H1 (cell line): ENCODE measurements around the gene MYD88. TPM values are rescaled to one million over a fixed set of nuclear protein-coding genes. Genes with fewer than 3 reads are reported as not detected.

Source experiments
- CTCF ChIA-PET: fragments of 300-600 bp; sonication (Branson Sonifier 250); formaldehyde crosslinking; loops from one replicate; lab custom pipeline; 2021; ENCODE audit not compliant: partially characterized antibody; lab: Charles Lee
- POLR2A ChIA-PET: fragments of 300-600 bp; sonication (Branson Sonifier 250); formaldehyde crosslinking; loops from one replicate; lab custom pipeline; 2021; ENCODE audit warnings: inconsistent platforms; ENCODE audit not compliant: partially characterized antibody; lab: Charles Lee
- DNase-seq, 2 experiments: peaks; one replicate each; pipeline versions ENCODE4 v3.0.0 to v3.0.0-alpha.2; 2010 to 2022; ENCODE audit warnings: low spot score in 2 of 2, low read depth in 1 of 2, mixed read lengths in 1 of 2
- FAIRE-seq: peaks from 2 replicates; lab custom pipeline; 2011; peaks lifted over from hg19 to GRCh38; lab: Jason Lieb, UNC
- H2AFZ ChIP-seq: 2 replicates; pipeline ENCODE4 v1.8.1; 2012; ENCODE audit warnings: low read length, inconsistent platforms
- H2AK5ac ChIP-seq: 2 replicates; pipeline ENCODE4 v1.6.1; 2013; ENCODE audit warnings: low read depth, low read length
- H2BK120ac ChIP-seq: replicated peaks from 2 replicates; pipeline ENCODE3; 2013; ENCODE audit warnings: low read depth, low read length, inconsistent platforms
- H2BK12ac ChIP-seq: 2 replicates; pipeline ENCODE4 v1.6.1; 2013; ENCODE audit warnings: low read depth, low read length
- H2BK15ac ChIP-seq: 2 replicates; pipeline ENCODE4 v1.6.1; 2013; ENCODE audit warnings: low read length
- H2BK20ac ChIP-seq: 2 replicates; pipeline ENCODE4 v1.6.1; 2013; ENCODE audit warnings: low read length
- H2BK5ac ChIP-seq: 2 replicates; pipeline ENCODE4 v1.6.1; 2013; ENCODE audit warnings: low read depth, low read length
- H3K14ac ChIP-seq: 2 replicates; pipeline ENCODE4 v1.6.1; 2013; ENCODE audit warnings: inconsistent platforms; ENCODE audit not compliant: insufficient read length
- H3K18ac ChIP-seq: 2 replicates; pipeline ENCODE4 v1.6.1; 2013; ENCODE audit warnings: low read length; ENCODE audit errors: extremely low read depth
- H3K23ac ChIP-seq: 2 replicates; pipeline ENCODE4 v1.6.1; 2013; ENCODE audit warnings: inconsistent platforms; ENCODE audit not compliant: insufficient read length
- H3K23me2 ChIP-seq: 2 replicates; pipeline ENCODE4 v1.6.1; 2013; ENCODE audit warnings: low read depth, low read length
- H3K27ac ChIP-seq: 2 replicates; pipeline ENCODE4 v1.6.1; 2011; ENCODE audit warnings: low read depth, low read length, inconsistent platforms
- H3K27me3 ChIP-seq, 4 experiments: replicated peaks in 1 of 4; 1 replicate in 1 of 4; 2 replicates in 3 of 4; pipeline versions ENCODE4 v1.6.1 to v1.8.1; 2011 to 2013; ENCODE audit warnings: low read length in 3 of 4, mild to moderate bottlenecking in 3 of 4, inconsistent platforms in 2 of 4, mixed read lengths in 2 of 4, moderate library complexity in 1 of 4; ENCODE audit not compliant: control insufficient read depth in 3 of 4, insufficient read depth in 3 of 4; ENCODE audit errors: extremely low read depth in 1 of 4
- H3K36me3 ChIP-seq, 4 experiments: 2 replicates each; pipeline versions ENCODE4 v1.6.1 to v1.8.1; 2011 to 2013; ENCODE audit warnings: mild to moderate bottlenecking in 4 of 4, low read length in 3 of 4, moderate library complexity in 2 of 4, control low read depth in 1 of 4, inconsistent platforms in 1 of 4; ENCODE audit not compliant: insufficient read depth in 4 of 4, control insufficient read depth in 2 of 4
- H3K4ac ChIP-seq: replicated peaks from 2 replicates; pipeline ENCODE3; 2013; ENCODE audit warnings: low read length, low read depth, mixed read lengths, inconsistent platforms; ENCODE audit not compliant: insufficient read length
- H3K4me1 ChIP-seq, 4 experiments: replicated peaks in 1 of 4; 1 replicate in 1 of 4; 2 replicates in 3 of 4; pipeline versions ENCODE4 v1.6.1 to v1.8.1; 2011 to 2013; ENCODE audit warnings: low read length in 3 of 4, inconsistent platforms in 2 of 4, mixed read lengths in 1 of 4; ENCODE audit not compliant: insufficient read depth in 4 of 4, control insufficient read depth in 3 of 4
- H3K4me2 ChIP-seq, 2 experiments: 2 replicates each; pipeline versions ENCODE4 v1.6.1 to v1.8.1; 2011 to 2013; ENCODE audit warnings: low read depth in 2 of 2, low read length in 2 of 2, control low read depth in 1 of 2, inconsistent platforms in 1 of 2, mild to moderate bottlenecking in 1 of 2; ENCODE audit not compliant: insufficient read depth in 1 of 2
- H3K4me3 ChIP-seq, 4 experiments: fragments of 200-600, 300-600 bp in 1 of 4; sonication (generic), shearing (Covaris generic), sonication (Bioruptor Twin) in 1 of 4; 2 replicates each; pipeline versions ENCODE4 v1.5.1 to v1.8.1; 2011 to 2016; ENCODE audit warnings: low read length in 4 of 4, low read depth in 3 of 4, control low read depth in 2 of 4, inconsistent platforms in 2 of 4, mild to moderate bottlenecking in 2 of 4, mixed read lengths in 1 of 4, moderate library complexity in 1 of 4; ENCODE audit not compliant: insufficient read depth in 2 of 4; ENCODE audit errors: extremely low read depth in 1 of 4
- H3K56ac ChIP-seq: replicated peaks from 2 replicates; pipeline ENCODE3; 2013; ENCODE audit warnings: low read depth, mild to moderate bottlenecking, mixed read lengths, low read length, inconsistent platforms; ENCODE audit not compliant: insufficient read length
- H3K79me1 ChIP-seq: 2 replicates; pipeline ENCODE4 v1.6.1; 2013; ENCODE audit warnings: low read depth, low read length, control low read depth
- H3K79me2 ChIP-seq, 2 experiments: 2 replicates each; pipeline versions ENCODE4 v1.6.1 to v1.8.1; 2012 to 2013; ENCODE audit warnings: low read length in 2 of 2, mild to moderate bottlenecking in 2 of 2, inconsistent platforms in 1 of 2; ENCODE audit not compliant: insufficient read depth in 2 of 2, control insufficient read depth in 1 of 2
- H3K9ac ChIP-seq, 4 experiments: replicated peaks in 1 of 4; 1 replicate in 1 of 4; 2 replicates in 3 of 4; pipeline versions ENCODE4 v1.6.1 to v1.8.1; 2011 to 2013; ENCODE audit warnings: low read depth in 3 of 4, low read length in 3 of 4, control low read depth in 2 of 4, mild to moderate bottlenecking in 2 of 4, moderate library complexity in 2 of 4, inconsistent platforms in 1 of 4; ENCODE audit errors: extremely low read depth in 1 of 4
- H3K9me3 ChIP-seq, 2 experiments: 2 replicates each; pipeline versions ENCODE4 v1.6.1 to v1.8.1; 2012 to 2013; ENCODE audit warnings: mild to moderate bottlenecking in 2 of 2, moderate library complexity in 2 of 2, control low read depth in 1 of 2, inconsistent platforms in 1 of 2, low read depth in 1 of 2, low read length in 1 of 2, mixed read lengths in 1 of 2; ENCODE audit not compliant: insufficient read depth in 2 of 2
- H4K20me1 ChIP-seq, 2 experiments: replicated peaks in 1 of 2; 2 replicates each; pipeline versions ENCODE3 to v1.8.1; 2011 to 2013; ENCODE audit warnings: inconsistent platforms in 2 of 2, low read length in 2 of 2, mild to moderate bottlenecking in 1 of 2; ENCODE audit not compliant: insufficient read depth in 2 of 2, control insufficient read depth in 1 of 2
- H4K5ac ChIP-seq: 2 replicates; pipeline ENCODE4 v1.6.1; 2013; ENCODE audit warnings: low read length, low read depth, mixed read lengths, inconsistent platforms; ENCODE audit not compliant: insufficient read length
- H4K8ac ChIP-seq: 2 replicates; pipeline ENCODE4 v1.8.0; 2013; ENCODE audit warnings: mild to moderate bottlenecking, moderate library complexity, low read length, inconsistent platforms; ENCODE audit not compliant: insufficient read depth; ENCODE audit errors: extremely low read depth
- H4K91ac ChIP-seq: replicated peaks from 2 replicates; pipeline ENCODE3; 2013; ENCODE audit warnings: low read length, mixed read lengths, inconsistent platforms; ENCODE audit not compliant: insufficient read length
- BCL11A ChIP-seq, 2 experiments: IDR thresholded peaks; one replicate each; pipeline ENCODE4 v1.6.1; 2011; ENCODE audit warnings: low read depth in 2 of 2, low read length in 2 of 2, mild to moderate bottlenecking in 2 of 2
- GABPA ChIP-seq: IDR thresholded peaks from 2 replicates; pipeline ENCODE4 v1.6.1; 2011; ENCODE audit warnings: mild to moderate bottlenecking, low read length, moderate library complexity, borderline replicate concordance; ENCODE audit not compliant: insufficient read depth
- HDAC2 ChIP-seq, 2 experiments: fragments of 300-600 bp in 1 of 2; sonication (generic) in 1 of 2; IDR thresholded peaks; 2 replicates each; pipeline ENCODE4 v1.6.1; 2011 to 2012; ENCODE audit warnings: low read depth in 2 of 2, low read length in 2 of 2, mild to moderate bottlenecking in 2 of 2, moderate library complexity in 2 of 2, borderline replicate concordance in 1 of 2, inconsistent platforms in 1 of 2
- HDAC6 ChIP-seq: IDR thresholded peaks from one replicate; pipeline ENCODE4 v1.7.1; 2012; ENCODE audit warnings: low read depth, mild to moderate bottlenecking, inconsistent platforms, low read length, moderate library complexity
- MAFK ChIP-seq: IDR thresholded peaks from 2 replicates; pipeline ENCODE4 v1.6.1; 2012; ENCODE audit warnings: low read depth, mild to moderate bottlenecking, improper control_type of control experiment, low read length
- RXRA ChIP-seq: IDR thresholded peaks from 2 replicates; pipeline ENCODE4 v1.6.1; 2011; ENCODE audit warnings: low read depth, mild to moderate bottlenecking, low read length, moderate library complexity; ENCODE audit not compliant: insufficient read depth
- SAP30 ChIP-seq: fragments of 300-600 bp; sonication (generic); IDR thresholded peaks from 2 replicates; pipeline ENCODE4 v1.7.1; 2012; ENCODE audit warnings: low read length, moderate library complexity, mild to moderate bottlenecking, inconsistent platforms; ENCODE audit not compliant: insufficient read depth, insufficient replicate concordance
- TAF7 ChIP-seq: optimal IDR thresholded peaks from 2 replicates; pipeline ENCODE3; 2011; ENCODE audit warnings: low read depth, mild to moderate bottlenecking, inconsistent platforms, low read length, moderate library complexity, borderline replicate concordance
- TBP ChIP-seq: IDR thresholded peaks from 2 replicates; pipeline ENCODE4 v1.6.1; 2011; ENCODE audit warnings: low read depth, low read length, improper control_type of control experiment
- TCF12 ChIP-seq: IDR thresholded peaks from 2 replicates; pipeline ENCODE4 v1.6.1; 2011; ENCODE audit warnings: low read depth, mild to moderate bottlenecking, low read length
- WGBS, 2 experiments: shearing (Covaris generic) in 1 of 2; methylation state at CpG; one replicate each; pipeline versions ENCODE4 v1.1.6 to v1.1.7; 2013 to 2015; ENCODE audit warnings: low lambda C conversion rate in 2 of 2, mixed read lengths in 2 of 2, inconsistent platforms in 1 of 2, low coverage in 1 of 2, missing lambda C conversion rate in 1 of 2; ENCODE audit not compliant: insufficient replicate concordance in 2 of 2, insufficient coverage in 1 of 2, insufficient read length in 1 of 2; ENCODE audit errors: extremely low coverage in 1 of 2, missing lambda C conversion rate in 1 of 2; 5-methylcytosine and 5-hydroxymethylcytosine counted together
- polyA plus RNA-seq, 7 experiments: library from polyadenylated mRNA; depleted of rRNA in 3 of 7; stranded (reverse) in 5 of 7; unstranded in 2 of 7; fragments of >200 nt in 5 of 7; fragments of 200-250 nt in 2 of 7; gene quantifications; 1 replicate in 5 of 7; 2 replicates in 1 of 7; 4 replicates in 1 of 7; pipeline versions ENCODE4 v1.2.1 to v1.2.3, GENCODE V29; 2011 to 2013; ENCODE audit warnings: missing spikeins in 2 of 7, mixed read lengths in 2 of 7
- total RNA-seq: library from RNA; stranded (reverse); fragmentation: NEBNext Ultra II Directional; extraction: Animal tissue kit (Norgen Biotek cat#: 25700); gene quantifications from 2 replicates; pipeline ENCODE4 v1.2.1, GENCODE V29; 2021

Gene MYD88
- total and polyA plus RNA-seq, 2 of the 8 experiments (the other 6 are each of a cell fraction or from before 2014, with no cell fraction given), result 22.1 to 22.5 TPM

DNA sequence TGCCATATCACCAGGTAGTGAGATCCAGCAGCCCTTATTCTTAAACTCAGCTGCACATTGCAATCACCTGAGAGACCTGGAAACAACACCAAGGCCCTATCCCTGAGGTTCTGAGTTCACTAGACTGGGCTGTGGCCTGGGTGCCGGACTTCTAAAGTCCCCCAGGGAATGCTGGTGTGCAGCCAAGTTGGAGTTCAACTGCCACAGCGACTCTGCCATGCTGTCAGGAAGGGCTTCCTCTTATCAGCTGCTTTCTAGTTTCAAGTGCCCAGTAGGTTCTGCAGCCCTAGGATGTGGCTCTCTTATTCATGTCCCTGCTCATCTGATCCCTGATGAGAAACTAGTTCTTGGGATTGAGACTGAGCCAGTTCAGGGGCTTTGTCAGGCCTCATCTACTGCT lies 49.3 kb upstream of the MYD88 start:
- no peaks in the 10 kb centered on the region for H4K20me1 ChIP-seq
- H3K18ac ChIP-seq, result no peak overlapping the region
- H3K36me3 ChIP-seq, result no peaks in the 10 kb centered on the region
- H2AK5ac ChIP-seq, result no peak overlapping the region
- no peak overlapping the region for H2BK120ac ChIP-seq
- no peak overlapping the region for H2BK12ac ChIP-seq
- no peak overlapping the region for H4K91ac ChIP-seq
- FAIRE-seq (no peak), DNase-seq (no peak)
- H3K27me3 ChIP-seq, result no peaks in the 10 kb centered on the region
- no peak overlapping the region for H3K14ac ChIP-seq
- CTCF ChIA-PET, result interaction anchor here (0.6 to 1.4 kb wide), 5 partner anchors 9 to 926 kb away, joined by 3 to 4 read pairs (median 3); no protein-coding TSS in a partner anchor
- no peak overlapping the region for H3K9ac ChIP-seq
- peaks cover 2 to 3% of the 10 kb centered on the region in 2 experiments; a peak in 3 of 4 replicates for H3K9me3 ChIP-seq
- H3K4me1 ChIP-seq, result no peaks in the 10 kb centered on the region
- H3K79me1 ChIP-seq, result no peaks in the 10 kb centered on the region
- H4K8ac ChIP-seq, result no peak overlapping the region
- TF ChIP-seq TBP (no peak), TAF7 (no peak), HDAC2 (IDR thresholded peaks at IDR 0.05; ENCODE audit: borderline replicate concordance in 1 of 2, low read depth in 2 of 2, low read length in 2 of 2) (no peak), SAP30 (no peak), HDAC6 (no peak), RXRA (no peak), TCF12 (no peak), BCL11A (IDR thresholded peaks at IDR 0.05; ENCODE audit: low read depth in 2 of 2, low read length in 2 of 2) (no peak), MAFK (no peak), GABPA (no peak)
- TF ChIP-seq, all 59 proteins: peak for 0
- no peak overlapping the region for H3K27ac ChIP-seq
- no peak overlapping the region for H3K56ac ChIP-seq
- no peak overlapping the region for H2BK20ac ChIP-seq
- H4K5ac ChIP-seq, result no peak overlapping the region
- no peak overlapping the region for H3K4me3 ChIP-seq
- no peak overlapping the region for H3K4ac ChIP-seq
- H3K79me2 ChIP-seq, result no peaks in the 10 kb centered on the region
- POLR2A ChIA-PET, result interaction anchor here (0.9 kb wide), 1 partner anchor 9 kb away, joined by 3 read pairs; no protein-coding TSS in a partner anchor
- no peak overlapping the region for H3K4me2 ChIP-seq
- no peak overlapping the region for H3K23ac ChIP-seq
- peaks cover 3% of the 10 kb centered on the region; the same call in 1 of the 2 replicates for H3K23me2 ChIP-seq
- H2BK15ac ChIP-seq, result no peak overlapping the region
- H2BK5ac ChIP-seq, result no peak overlapping the region
- WGBS, 2 experiments, result 100% methylated on average over 2 of the region's 2 CpGs; no CpG with 5 or more reads in 1 of the 2 experiments
- H2AFZ ChIP-seq, result no peak overlapping the region
